Thyroid gland (tissue), 4 donors: ENCODE measurements around the gene SSH3. TPM values are rescaled to one million over a fixed set of nuclear protein-coding genes. Genes with fewer than 3 reads are reported as not detected.

Source experiments
- DNase-seq, 2 donors: peaks; one replicate each; pipeline ENCODE4 v3.0.0-alpha.2; 2019
- H3K27ac ChIP-seq, 3 donors: fragments of 200-600 bp; sonication (generic); 1 replicate in 2 of 3; 2 replicates in 1 of 3; pipeline ENCODE4 v1.5.1; 2016 to 2019; ENCODE audit warnings: mild to moderate bottlenecking in 1 of 3, moderate library complexity in 1 of 3
- H3K27me3 ChIP-seq: fragments of 200-600 bp; sonication (generic); one replicate; pipeline ENCODE4 v1.5.1; 2019
- H3K36me3 ChIP-seq, 2 donors: fragments of 200-600 bp; sonication (generic); one replicate each; pipeline ENCODE4 v1.5.1; 2016 to 2019
- H3K4me1 ChIP-seq, 2 donors: fragments of 200-600 bp; sonication (generic); one replicate each; pipeline ENCODE4 v1.5.1; 2017 to 2019
- H3K4me3 ChIP-seq, 3 donors: fragments of 200-600 bp; sonication (generic); replicated peaks in 1 of 3; 1 replicate in 2 of 3; 2 replicates in 1 of 3; pipeline ENCODE4 v1.5.1; 2016; ENCODE audit warnings: mild to moderate bottlenecking in 1 of 3
- H3K9me3 ChIP-seq: fragments of 200-600 bp; sonication (generic); one replicate; pipeline ENCODE4 v1.5.1; 2017
- CTCF ChIP-seq, 6 experiments: fragments of 200-600 bp in 3 of 6; fragments of 450-650 bp in 3 of 6; sonication (generic) in 3 of 6; IDR thresholded peaks; one replicate each; pipeline ENCODE4 v1.5.1; 2016 to 2019; ENCODE audit warnings: antibody characterized with exemption in 6 of 6, mild to moderate bottlenecking in 2 of 6, inconsistent platforms in 1 of 6, moderate library complexity in 1 of 6
- POLR2A ChIP-seq, 2 donors: fragments of 450-650 bp; IDR thresholded peaks; one replicate each; pipeline ENCODE4 v1.6.1; 2017; ENCODE audit warnings: antibody characterized with exemption in 2 of 2, mild to moderate bottlenecking in 2 of 2, moderate library complexity in 1 of 2
- WGBS, 2 donors: methylation state at CpG; one replicate each; pipeline ENCODE4 v1.1.5; 2017; 5-methylcytosine and 5-hydroxymethylcytosine counted together
- intact Hi-C: fragments of 100-400 bp; cut with DNase I; formaldehyde crosslinking; loops from one replicate; pipeline ENCODE4 v1.15.1; 2023
- total RNA-seq, 4 donors: library from RNA; depleted of rRNA; stranded (reverse); fragments of >200 nt; gene quantifications; one replicate each; pipeline ENCODE4 v1.2.3, GENCODE V29; 2016

Gene SSH3
- total RNA-seq, 4 donors from 2014 or later, result 50.5 to 59.9 (median 54.4) TPM

- no peak for DNase-seq
- intact Hi-C loops, result no loop called here
- no peak for TF ChIP-seq POLR2A (IDR thresholded peaks at IDR 0.05)
- TF ChIP-seq CTCF (IDR thresholded peaks at IDR 0.05), result no peak
- Histone ChIP-seq H3K36me3 (peaks cover 68 to 71% of the 10 kb centered on the region in 2 donors), H3K27ac (no peak overlapping the region), H3K4me1 (peaks cover 3 to 28% of the 10 kb centered on the region in 2 donors), H3K9me3 (no peaks in the 10 kb centered on the region), H3K4me3 (no peak overlapping the region), H3K27me3 (no peaks in the 10 kb centered on the region)
- WGBS, 2 donors, result 88 to 98% methylated on average over 7 of the region's 11 CpGs
Measured at GRCh38 chr11:67282876-67283371, 20.4 kb upstream of the SSH3 start.

DNA sequence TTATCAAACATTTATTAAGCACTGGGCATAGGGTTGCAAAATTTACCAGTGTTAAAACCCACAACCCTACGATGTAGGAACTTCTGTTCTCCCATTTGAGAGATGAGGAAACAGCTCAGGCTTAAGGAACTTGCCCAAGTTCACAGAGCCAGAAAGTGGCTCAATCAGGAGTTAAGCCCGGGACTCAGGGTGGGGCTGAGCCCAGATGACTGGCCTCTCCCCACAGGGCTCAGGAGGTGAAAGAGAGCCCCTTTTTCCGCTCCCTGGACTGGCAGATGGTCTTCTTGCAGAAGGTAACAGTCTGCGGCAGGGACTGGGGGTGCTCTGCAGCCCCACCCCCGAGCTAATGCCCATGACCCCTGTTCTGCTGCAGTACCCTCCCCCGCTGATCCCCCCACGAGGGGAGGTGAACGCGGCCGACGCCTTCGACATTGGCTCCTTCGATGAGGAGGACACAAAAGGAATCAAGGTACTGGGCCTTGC, 19.8 kb upstream of the SSH3 start:
- peak in 1 of 2 donors; percentile 3 for DNase-seq
- no peak overlapping the region for H3K27ac ChIP-seq

GRCh38 chr11:67284811-67285540, 18.4 kb upstream of the SSH3 start:
- H3K27ac ChIP-seq, result no peak overlapping the region
- H3K27me3 ChIP-seq, result no peaks in the 10 kb centered on the region
- TF ChIP-seq CTCF (IDR thresholded peaks at IDR 0.05) (no peak), POLR2A (IDR thresholded peaks at IDR 0.05) (no peak)
- no peak for DNase-seq
- no peak overlapping the region for H3K4me3 ChIP-seq
- intact Hi-C loops, result no loop called here
- no peaks in the 10 kb centered on the region for H3K9me3 ChIP-seq
- 90 to 91% methylated on average over 39 to 42 of the region's 45 CpGs for WGBS, 2 donors
- H3K4me1 ChIP-seq, result peaks cover 11 to 24% of the 10 kb centered on the region in 2 donors
- peaks cover 59 to 62% of the 10 kb centered on the region in 2 donors for H3K36me3 ChIP-seq

More for the DNA sequence above, 19.8 kb upstream of the SSH3 start:
- no peak for TF ChIP-seq POLR2A (IDR thresholded peaks at IDR 0.05)
- TF ChIP-seq CTCF (IDR thresholded peaks at IDR 0.05), result no peak
- H3K4me3 ChIP-seq, result no peak overlapping the region
- peaks cover 68 to 71% of the 10 kb centered on the region in 2 donors for H3K36me3 ChIP-seq
- intact Hi-C loops, result no loop called here
- H3K4me1 ChIP-seq, result peaks cover 7 to 26% of the 10 kb centered on the region in 2 donors
- H3K9me3 ChIP-seq, result no peaks in the 10 kb centered on the region
- WGBS, 2 donors, result 91 to 93% methylated on average over 13 of the region's 13 CpGs
- no peaks in the 10 kb centered on the region for H3K27me3 ChIP-seq

DNA sequence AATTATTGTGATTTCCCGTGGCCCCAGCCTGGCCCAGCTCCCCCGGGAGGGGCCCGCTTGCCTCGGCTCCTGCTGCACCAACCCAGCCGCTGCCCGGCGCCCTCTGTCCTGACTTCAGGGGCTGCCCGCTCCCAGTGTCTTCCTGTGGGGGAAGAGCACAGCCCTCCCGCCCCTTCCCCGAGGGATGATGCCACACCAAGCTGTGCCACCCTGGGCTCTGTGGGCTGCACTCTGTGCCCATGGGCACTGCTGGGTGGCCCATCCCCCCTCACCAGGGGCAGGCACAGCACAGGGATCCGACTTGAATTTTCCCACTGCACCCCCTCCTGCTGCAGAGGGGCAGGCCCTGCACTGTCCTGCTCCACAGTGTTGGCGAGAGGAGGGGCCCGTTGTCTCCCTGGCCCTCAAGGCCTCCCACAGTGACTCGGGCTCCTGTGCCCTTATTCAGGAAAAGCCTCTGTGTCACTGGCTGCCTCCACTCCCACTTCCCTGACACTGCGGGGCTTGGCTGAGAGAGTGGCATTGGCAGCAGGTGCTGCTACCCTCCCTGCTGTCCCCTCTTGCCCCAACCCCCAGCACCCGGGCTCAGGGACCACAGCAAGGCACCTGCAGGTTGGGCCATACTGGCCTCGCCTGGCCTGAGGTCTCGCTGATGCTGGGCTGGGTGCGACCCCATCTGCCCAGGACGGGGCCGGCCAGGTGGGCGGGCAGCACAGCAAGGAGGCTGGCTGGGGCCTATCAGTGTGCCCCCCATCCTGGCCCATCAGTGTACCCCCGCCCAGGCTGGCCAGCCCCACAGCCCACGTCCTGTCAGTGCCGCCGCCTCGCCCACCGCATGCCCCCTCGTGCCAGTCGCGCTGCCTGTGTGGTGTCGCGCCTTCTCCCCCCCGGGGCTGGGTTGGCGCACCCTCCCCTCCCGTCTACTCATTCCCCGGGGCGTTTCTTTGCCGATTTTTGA, 17.5 kb upstream of the SSH3 start:
- intact Hi-C loops, result no loop called here
- Histone ChIP-seq H3K9me3 (no peaks in the 10 kb centered on the region), H3K4me3 (no peak overlapping the region), H3K27ac (peak overlapping the region in 1 of 3 donors; percentile 93), H3K36me3 (peaks cover 51 to 54% of the 10 kb centered on the region in 2 donors), H3K27me3 (no peaks in the 10 kb centered on the region), H3K4me1 (peaks cover 15 to 27% of the 10 kb centered on the region in 2 donors)
- no peak for TF ChIP-seq CTCF (IDR thresholded peaks at IDR 0.05)
- no peak for DNase-seq
- 90 to 93% methylated on average over 28 to 32 of the region's 39 CpGs for whole genome bisulfite sequencing, 2 donors
